GM12878 (cell line): Measurements from ENCODE around the gene MAD1L1.

Experiments used
- CEBPZ ChIP-seq: fragments of 150-350 bp; IDR thresholded peaks from 2 replicates; pipeline ENCODE4 v1.6.1; 2016; ENCODE audit warnings: low read depth, low read length
- CHD1 ChIP-seq: IDR thresholded peaks from 2 replicates; pipeline ENCODE4 v1.6.1; 2012; ENCODE audit warnings: low read depth, low read length, improper control_type of control experiment
- CTCF ChIP-seq, 3 experiments: IDR thresholded peaks in 2 of 3; conservative IDR thresholded peaks in 1 of 3; 2 replicates each; pipeline ENCODE4 v1.5.1; 2011; ENCODE audit warnings: low read depth in 3 of 3, low read length in 3 of 3, mild to moderate bottlenecking in 3 of 3, control low read depth in 2 of 3, moderate library complexity in 2 of 3, inconsistent platforms in 1 of 3, mixed read lengths in 1 of 3; ENCODE audit not compliant: control insufficient read depth in 2 of 3, insufficient read depth in 1 of 3; ENCODE audit errors: extremely low read depth in 1 of 3
- REST ChIP-seq: IDR thresholded peaks from 2 replicates; pipeline ENCODE4 v1.6.1; 2012; ENCODE audit warnings: mild to moderate bottlenecking, low read depth, low read length

GRCh38 chr7:2181077-2181854 lies 51.5 kb downstream of the MAD1L1 start:
- TF ChIP-seq REST (no peak), CHD1 (no peak), CEBPZ (no peak), CTCF (IDR thresholded peaks at IDR 0.05 in 2 of 3, conservative IDR thresholded peaks at IDR 0.05 in 1 of 3; ENCODE audit: control insufficient read depth in 2 of 3, extremely low read depth in 1 of 3, insufficient read depth in 1 of 3, low read depth in 3 of 3, low read length in 3 of 3) (no peak)
